GM21737 (cell line): ENCODE results near the gene ADAMTS2.
"Not testable (repeated sequence)": the region's sequence is repeated elsewhere in the genome, so short reads cannot be mapped to it uniquely, and the experiment has no call there.

Experiments used
- ATAC-seq: cut with Tn5 transposase; IDR thresholded peaks from one replicate; pipeline ENCODE4 v1.9.1; 2021; ENCODE audit warnings: mild to moderate bottlenecking, moderate library complexity; ENCODE audit not compliant: unreplicated experiment

The ADAMTS2 gene

DNA sequence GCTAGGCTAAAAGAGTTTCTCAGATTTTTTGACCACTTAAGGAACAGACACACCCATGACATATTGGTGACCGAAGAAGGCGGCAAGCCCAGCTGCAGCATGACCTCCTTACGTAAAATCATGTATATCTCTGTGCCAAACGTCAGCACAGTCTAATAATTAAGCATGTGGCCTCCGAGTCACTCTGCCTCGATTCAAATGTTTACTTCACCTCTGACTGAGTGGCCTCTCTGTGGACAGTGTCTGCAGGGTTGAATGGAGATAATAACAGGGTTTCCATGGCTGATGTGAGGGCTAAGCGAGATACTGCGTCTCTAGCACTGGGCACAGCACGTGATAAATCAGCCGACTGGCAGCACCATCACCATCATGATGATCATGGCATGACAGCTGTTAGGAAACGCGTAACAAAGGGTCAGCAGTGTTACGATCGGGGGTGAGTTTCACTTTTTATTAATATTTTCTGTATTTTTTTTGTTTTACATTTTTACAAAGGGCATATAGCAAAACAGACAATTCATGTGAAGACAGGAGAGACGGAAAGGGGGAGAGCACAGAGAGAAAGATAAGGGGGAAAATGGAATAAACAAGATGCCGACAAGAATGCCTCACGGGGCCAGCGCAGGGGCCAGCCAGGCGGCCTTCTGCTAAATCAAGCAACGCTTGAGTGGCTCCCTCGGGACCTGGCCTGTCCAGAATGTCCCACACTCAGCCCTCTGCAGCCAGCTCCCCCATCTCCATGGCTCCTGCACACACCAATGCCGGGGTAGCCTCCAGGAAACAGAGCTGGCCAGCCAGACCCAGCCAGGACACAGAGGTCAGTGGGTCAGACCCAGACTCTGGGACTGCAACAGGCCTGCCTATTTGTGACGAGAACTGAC is 60.3 kb downstream of the ADAMTS2 start:
- no peak for ATAC-seq

- not testable (repeated sequence) for ATAC-seq
These were observed 61.4 kb downstream of the ADAMTS2 start for GRCh38 chr5:179283908-179284307.

DNA sequence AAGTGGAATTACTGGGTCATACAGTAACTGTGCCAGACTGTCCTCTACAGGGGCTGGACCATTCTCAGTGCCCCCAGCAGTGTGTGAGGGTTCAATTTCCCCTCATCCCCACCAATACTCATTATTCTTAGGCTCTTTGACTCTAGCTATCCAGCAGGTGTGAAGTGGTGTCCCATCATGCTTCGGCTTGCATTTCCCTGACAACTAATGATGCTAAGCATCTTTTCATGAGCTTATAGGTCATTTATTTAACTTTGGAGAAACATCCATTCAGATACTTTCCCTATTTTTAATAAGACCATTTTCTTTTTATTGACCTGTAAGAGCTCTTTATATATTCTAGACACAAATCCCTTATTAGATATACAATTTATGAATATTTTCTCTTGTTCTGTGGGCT is 63.6 kb downstream of the ADAMTS2 start:
- ATAC-seq = no peak

DNA sequence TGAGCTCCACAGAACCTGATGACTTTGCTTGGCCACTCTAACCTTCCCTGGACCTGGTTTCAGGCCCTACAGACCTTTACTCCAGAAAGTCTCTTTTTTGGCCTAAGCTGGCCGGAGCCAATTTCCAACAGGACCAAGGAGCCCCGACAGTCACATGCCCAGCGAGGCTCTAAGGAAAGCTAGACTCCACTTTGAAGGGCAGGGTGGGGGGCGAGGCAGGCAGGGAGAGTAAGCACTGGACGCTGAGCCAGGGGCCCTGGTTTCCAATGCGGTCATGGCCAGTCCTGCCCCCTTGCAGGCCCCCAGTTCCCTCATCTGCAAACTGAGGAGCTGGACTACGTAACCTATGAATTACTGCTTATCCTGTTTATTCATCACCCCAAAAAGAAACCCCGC is 65.2 kb downstream of the ADAMTS2 start:
- ATAC-seq = no peak

DNA sequence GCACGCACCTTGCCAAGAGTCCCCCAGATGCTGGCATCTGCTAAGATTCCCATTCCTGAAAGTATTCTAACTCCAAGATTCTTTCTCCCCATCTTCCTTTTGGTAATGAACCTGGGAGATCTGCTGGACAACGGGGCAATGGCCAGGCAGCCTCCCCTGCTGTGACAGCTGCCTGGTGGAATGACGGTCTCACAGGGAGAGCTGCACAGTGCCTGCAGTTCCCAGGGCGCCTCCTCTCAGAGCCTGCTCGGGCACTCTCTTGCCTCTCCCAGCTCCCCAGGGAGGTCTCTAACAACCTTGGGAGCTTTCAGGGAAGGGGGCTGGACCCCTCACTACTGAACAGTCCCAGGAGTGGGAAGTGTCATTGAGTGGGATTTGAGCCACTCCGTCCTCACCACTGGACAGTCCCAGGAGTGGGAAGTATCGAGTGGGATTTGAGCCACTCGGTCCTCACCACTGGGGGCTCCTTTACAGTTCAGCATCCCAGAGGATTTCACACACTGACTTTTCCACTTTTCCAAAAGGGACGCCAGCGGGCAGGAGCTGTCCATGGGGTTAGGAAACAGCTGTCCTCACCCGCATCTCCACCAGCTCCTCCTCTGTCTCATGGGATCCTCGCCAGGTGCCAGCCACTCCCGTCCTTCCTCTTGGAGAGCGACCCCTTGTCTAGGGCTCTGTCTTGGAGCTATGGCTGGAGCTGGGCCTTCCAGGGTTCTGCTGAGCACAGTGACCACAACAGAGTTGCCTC is 65.7 kb downstream of the ADAMTS2 start:
- no peak for ATAC-seq

DNA sequence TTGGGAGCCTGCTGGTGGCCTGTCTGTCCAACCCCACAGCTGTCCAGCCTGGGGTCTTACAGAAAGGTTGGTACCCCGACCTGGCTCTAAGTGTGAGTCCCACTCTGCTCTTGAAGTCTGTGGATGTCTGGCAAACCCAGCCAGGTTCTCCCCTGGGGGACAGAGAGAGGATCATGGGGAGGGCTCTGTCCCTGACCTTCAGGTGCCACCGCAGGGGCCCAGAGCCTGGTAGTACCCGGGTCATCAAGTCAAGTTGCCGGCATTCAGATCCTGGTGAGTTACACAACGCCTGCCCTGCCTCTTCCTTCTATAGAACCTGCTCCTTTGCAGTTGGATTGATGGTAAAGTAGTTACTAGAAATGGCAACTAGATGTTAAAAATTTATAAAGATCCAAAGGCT is 66.7 kb downstream of the ADAMTS2 start:
- ATAC-seq = no peak

GRCh38 chr5:179278119-179278518 is 67.1 kb downstream of the ADAMTS2 start:
- no peak for ATAC-seq

- no peak for ATAC-seq
These were observed 68.3 kb downstream of the ADAMTS2 start for GRCh38 chr5:179276838-179277395.

GRCh38 chr5:179275941-179276837 is 69.1 kb downstream of the ADAMTS2 start:
- ATAC-seq = no peak

DNA sequence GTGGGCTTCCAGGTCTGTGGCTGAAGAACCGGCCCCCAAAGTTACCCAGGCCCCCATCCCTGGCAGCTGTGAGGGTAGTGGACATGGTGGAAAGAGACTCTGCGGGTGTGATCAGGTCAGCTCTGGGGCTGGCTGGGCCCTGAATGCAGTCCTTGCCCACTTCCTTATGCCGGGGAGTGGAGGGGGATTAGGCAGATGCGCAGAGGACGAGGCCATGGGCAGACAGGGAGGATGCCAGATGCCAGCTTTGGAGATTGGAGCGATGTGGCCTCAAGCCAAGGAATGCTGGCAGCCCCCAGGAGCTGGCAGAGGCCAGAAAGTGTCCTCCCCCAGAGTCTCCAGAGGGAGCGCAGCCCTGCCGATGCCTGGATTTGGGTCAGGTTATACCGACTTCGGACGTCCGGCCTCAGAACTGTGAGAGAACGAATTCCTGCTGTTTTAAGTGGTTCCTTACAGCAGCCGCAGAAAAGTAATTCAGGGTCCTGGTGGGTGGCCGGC is 69.8 kb downstream of the ADAMTS2 start:
- no peak for ATAC-seq

DNA sequence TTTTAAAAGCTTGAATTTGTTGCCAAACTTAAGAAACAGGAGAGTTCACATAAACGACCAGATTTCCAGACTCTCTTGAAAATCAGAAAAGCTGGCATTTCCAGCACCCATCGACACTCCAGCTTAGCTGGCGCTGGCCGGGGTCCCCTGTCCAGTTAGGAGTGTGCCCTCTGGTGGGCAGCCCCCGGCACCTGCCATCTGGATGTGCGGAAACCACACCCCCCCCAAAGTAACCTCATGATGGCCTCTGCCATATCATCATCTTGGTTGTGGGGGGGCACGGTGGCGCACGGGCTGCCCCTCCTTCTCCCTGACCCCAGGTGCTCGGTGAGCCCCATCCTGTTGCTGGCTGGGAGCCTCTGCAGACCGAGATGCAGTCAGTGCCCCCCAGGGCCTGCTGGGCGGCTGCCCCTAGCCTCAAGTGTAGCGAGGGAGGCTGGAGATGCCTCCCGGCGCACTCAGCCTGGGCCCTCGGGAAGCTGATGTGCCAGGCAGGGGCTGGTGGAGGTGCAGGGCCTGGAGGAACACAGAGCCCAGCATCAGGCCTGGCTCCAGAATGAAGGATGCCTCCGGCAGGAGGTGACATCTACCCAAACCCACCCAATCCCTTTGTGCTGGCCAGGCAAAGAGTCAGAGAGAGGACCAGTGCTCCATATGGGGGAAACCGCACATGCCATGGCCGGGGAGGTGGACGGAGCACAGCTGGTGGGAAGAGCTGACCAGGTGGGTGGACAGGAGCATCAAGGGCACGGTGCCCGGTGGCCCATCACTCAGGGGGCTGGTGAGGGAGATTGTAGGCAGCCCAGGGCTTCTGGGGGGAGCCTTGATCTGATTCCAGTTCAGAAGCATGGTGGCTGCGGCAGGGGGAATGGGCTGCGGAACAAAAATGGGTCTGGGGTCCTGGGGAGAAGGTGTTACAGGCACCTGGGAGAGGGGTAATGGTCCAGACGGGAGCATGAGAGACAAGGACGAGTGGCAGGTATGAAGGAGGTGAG is 70.6 kb downstream of the ADAMTS2 start:
- no peak for ATAC-seq

DNA sequence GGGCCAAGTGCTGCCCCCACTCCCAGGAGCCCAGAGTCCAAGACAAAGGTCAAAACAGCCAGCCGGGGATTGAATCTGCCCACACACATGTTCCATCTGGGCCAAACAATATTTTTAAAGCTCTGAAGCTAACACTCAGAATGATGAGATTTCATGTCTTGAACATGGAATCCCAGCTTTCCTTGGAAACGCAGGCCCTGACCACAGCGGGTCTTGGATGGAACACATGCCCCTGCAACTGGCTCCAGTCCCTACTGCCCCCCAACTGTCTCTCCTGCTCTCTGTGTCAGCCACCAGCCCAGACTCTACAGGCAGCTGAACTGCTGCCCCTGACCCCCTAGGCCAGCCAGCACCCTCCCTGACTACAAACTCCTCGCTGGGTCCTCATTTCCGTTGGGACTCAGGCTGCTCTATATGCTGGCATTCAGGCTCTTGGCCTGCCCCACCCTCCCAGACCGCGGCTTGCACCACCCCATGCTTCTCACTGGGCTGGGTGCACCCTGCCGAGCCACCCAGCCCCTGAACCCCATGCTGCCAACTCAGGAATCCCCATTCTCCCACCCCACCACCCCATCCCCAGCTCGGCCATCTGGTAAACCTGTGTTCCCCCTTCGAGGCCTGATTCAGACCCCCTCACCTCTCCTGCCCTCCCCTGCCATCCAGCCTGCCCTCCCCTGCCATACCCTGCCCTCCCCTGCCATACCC is 71.7 kb downstream of the ADAMTS2 start:
- no peak for ATAC-seq

DNA sequence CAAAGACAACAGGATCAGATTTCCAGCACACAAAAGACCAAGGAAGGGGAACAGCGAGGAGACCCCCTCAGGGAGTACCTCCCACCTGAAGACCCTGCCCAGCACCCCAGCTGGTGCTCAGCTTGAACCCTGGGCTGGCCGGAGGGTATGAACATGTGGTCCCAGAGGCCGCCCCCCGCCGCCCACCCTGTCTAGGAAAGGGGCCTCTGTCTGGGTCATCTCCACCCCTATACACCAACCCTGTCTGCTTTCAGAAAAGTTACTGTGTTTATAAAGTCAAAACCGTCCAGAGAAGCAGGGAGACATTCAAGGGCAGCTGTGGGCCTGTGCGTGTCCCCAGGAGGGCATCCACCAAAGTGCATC is 72.2 kb downstream of the ADAMTS2 start:
- no peak for ATAC-seq

DNA sequence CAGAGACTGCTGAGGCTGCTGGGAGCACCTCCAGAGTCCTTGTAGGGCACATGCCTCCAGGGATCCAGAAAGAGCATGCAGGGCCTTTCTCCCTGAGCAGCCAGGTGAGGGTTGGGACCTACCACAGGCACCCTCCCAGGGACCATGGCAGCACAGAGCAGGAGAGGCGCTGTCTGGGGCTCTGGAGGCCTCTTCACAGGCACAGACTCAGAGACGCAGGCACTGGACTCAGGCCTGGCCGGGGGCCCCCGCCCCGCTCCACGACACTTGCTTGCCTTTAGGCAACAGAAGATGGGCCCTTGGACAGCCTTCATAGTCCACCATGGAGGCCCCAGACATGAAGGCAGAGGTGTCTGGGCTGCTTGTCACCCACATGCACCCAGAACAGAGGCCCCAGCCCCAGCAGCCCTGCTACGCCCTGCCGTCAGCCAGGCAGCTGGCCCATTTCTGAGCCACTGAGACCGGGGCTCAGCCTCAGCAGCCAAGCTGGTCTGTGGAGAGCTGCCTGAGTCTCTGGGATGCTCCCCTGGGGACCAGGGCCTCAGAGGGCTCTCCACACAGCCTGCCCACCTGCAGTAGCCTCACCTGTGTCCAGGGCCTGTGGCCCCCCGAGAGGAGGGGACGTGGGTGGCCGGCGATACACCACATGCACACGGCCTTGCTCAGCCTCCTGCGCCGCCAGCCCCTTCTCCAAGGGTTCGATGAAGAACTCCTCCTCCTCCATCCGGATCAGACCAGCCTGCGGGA is 72.8 kb downstream of the ADAMTS2 start:
- ATAC-seq = no peak

GRCh38 chr5:179271821-179272325 is 73.4 kb downstream of the ADAMTS2 start:
- no peak for ATAC-seq

DNA sequence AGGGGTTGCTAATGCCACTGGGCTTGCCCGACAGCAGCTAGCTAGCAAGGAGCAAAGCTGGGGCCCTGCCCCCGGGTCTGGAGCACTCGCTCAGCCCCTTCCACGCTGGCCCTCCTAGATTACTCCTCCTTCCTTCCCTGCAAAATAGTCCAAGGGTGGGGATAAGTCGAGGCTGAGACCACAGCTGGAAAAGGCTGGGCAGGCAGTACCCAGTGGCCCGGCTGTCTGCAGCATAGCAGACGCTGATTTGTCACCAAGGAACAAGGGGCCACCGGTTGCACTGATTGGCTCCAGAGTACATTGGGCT is 73.9 kb downstream of the ADAMTS2 start:
- ATAC-seq = no peak

GRCh38 chr5:179270581-179271427 is 74.5 kb downstream of the ADAMTS2 start:
- ATAC-seq = no peak
